Gastrocnemius medialis (tissue), 4 donors: ENCODE measurements around the gene C1QTNF1.

ENCODE experiments used
- POLR2A ChIP-seq, 2 donors: fragments of 450-650 bp; IDR thresholded peaks; one replicate each; pipeline ENCODE4 v1.6.1; 2017; ENCODE audit warnings: antibody characterized with exemption in 2 of 2, mild to moderate bottlenecking in 2 of 2, moderate library complexity in 2 of 2
- TF ChIP-seq, protein P1 (sequence below), 5 experiments: fragments of 450-650 bp in 3 of 5; fragments of 200-600 bp in 2 of 5; sonication (generic) in 2 of 5; IDR thresholded peaks in 4 of 5; conservative IDR thresholded peaks in 1 of 5; 1 replicate in 4 of 5; 2 replicates in 1 of 5; pipeline ENCODE4 v1.5.1; 2016 to 2019; ENCODE audit warnings: antibody characterized with exemption in 5 of 5, mild to moderate bottlenecking in 3 of 5, moderate library complexity in 3 of 5

- no peak for TF ChIP-seq POLR2A (IDR thresholded peaks at IDR 0.05)
- TF ChIP-seq, protein P1, sequence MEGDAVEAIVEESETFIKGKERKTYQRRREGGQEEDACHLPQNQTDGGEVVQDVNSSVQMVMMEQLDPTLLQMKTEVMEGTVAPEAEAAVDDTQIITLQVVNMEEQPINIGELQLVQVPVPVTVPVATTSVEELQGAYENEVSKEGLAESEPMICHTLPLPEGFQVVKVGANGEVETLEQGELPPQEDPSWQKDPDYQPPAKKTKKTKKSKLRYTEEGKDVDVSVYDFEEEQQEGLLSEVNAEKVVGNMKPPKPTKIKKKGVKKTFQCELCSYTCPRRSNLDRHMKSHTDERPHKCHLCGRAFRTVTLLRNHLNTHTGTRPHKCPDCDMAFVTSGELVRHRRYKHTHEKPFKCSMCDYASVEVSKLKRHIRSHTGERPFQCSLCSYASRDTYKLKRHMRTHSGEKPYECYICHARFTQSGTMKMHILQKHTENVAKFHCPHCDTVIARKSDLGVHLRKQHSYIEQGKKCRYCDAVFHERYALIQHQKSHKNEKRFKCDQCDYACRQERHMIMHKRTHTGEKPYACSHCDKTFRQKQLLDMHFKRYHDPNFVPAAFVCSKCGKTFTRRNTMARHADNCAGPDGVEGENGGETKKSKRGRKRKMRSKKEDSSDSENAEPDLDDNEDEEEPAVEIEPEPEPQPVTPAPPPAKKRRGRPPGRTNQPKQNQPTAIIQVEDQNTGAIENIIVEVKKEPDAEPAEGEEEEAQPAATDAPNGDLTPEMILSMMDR (IDR thresholded peaks at IDR 0.05 in 4 of 5, conservative IDR thresholded peaks at IDR 0.05 in 1 of 5) = no peak
These were observed 29.4 kb downstream of the C1QTNF1 start for GRCh38 chr17:79053251-79053925.
